ENCODE results near the gene UMODL1. TPM values are rescaled to one million over a fixed set of nuclear protein-coding genes. Genes with fewer than 3 reads are reported as not detected.

Gene UMODL1
- total and polyA plus RNA-seq, 2 donors (not counting 1 experiment from before 2014, with no cell fraction given) = not detected

DNA sequence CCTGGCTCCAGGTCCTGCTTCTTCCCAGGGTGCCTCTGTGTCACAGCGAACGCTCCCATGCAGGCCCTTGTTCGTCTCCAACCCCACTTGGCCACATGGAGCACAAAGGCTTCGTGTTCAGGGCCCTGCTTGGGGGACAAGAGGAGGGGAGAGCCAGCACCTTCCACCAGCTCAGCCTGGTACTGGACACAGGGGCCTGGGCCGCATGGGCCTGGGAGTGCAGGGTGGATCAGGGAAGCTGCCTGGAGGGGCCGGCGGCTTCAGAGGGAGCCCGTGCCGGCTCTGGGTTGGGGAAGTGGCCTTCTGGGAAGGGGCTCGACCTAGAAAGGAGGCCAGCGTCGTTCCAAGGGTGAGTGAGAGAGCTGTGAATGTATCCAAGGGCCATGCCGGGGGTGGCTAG lies 53.0 kb downstream of the UMODL1 start:
- H3K4me2 ChIP-seq (ENCODE audit: extremely low read depth, insufficient read depth, low read length) = no peak overlapping the region
- H3K4me3 ChIP-seq (replicated peaks in 1 of 4; ENCODE audit: control extremely low read depth in 1 of 4, insufficient read depth in 1 of 4, low read depth in 3 of 4, low read length in 4 of 4) = no peak overlapping the region
- no peaks in the 10 kb centered on the region for H3K79me2 ChIP-seq (ENCODE audit: control insufficient read depth, insufficient read depth, low read length)
- no peak overlapping the region for H2AFZ ChIP-seq (ENCODE audit: low read length)
- DNase-seq (ENCODE audit: low read depth in 2 of 2) = no peak
- H3K27me3 ChIP-seq (ENCODE audit: control insufficient read depth, insufficient read depth, low read length) = peaks cover 20% of the 10 kb centered on the region
- TF ChIP-seq EZH2 (IDR thresholded peaks at IDR 0.05; ENCODE audit: low read length, missing control alignments) = no peak
- TF ChIP-seq, protein P1, sequence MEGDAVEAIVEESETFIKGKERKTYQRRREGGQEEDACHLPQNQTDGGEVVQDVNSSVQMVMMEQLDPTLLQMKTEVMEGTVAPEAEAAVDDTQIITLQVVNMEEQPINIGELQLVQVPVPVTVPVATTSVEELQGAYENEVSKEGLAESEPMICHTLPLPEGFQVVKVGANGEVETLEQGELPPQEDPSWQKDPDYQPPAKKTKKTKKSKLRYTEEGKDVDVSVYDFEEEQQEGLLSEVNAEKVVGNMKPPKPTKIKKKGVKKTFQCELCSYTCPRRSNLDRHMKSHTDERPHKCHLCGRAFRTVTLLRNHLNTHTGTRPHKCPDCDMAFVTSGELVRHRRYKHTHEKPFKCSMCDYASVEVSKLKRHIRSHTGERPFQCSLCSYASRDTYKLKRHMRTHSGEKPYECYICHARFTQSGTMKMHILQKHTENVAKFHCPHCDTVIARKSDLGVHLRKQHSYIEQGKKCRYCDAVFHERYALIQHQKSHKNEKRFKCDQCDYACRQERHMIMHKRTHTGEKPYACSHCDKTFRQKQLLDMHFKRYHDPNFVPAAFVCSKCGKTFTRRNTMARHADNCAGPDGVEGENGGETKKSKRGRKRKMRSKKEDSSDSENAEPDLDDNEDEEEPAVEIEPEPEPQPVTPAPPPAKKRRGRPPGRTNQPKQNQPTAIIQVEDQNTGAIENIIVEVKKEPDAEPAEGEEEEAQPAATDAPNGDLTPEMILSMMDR (conservative IDR thresholded peaks at IDR 0.05 in 1 of 2, IDR thresholded peaks at IDR 0.05 in 1 of 2; ENCODE audit: low read depth in 1 of 2, low read length in 2 of 2) = no peak
- H3K9ac ChIP-seq (ENCODE audit: insufficient read depth, low read length) = no peak overlapping the region
- H3K9me3 ChIP-seq (ENCODE audit: control insufficient read depth, insufficient read depth, low read depth, low read length) = no peaks in the 10 kb centered on the region
- no peaks in the 10 kb centered on the region for H3K36me3 ChIP-seq (ENCODE audit: control insufficient read depth, insufficient read depth, low read length)
- no peaks in the 10 kb centered on the region for H3K4me1 ChIP-seq (ENCODE audit: control insufficient read depth, extremely low read depth, insufficient read depth, low read length)
- no peaks in the 10 kb centered on the region for H4K20me1 ChIP-seq (ENCODE audit: control insufficient read depth, extremely low read depth, insufficient read depth, low read length)
- no peak overlapping the region for H3K27ac ChIP-seq (ENCODE audit: insufficient read depth, low read length)

DNA sequence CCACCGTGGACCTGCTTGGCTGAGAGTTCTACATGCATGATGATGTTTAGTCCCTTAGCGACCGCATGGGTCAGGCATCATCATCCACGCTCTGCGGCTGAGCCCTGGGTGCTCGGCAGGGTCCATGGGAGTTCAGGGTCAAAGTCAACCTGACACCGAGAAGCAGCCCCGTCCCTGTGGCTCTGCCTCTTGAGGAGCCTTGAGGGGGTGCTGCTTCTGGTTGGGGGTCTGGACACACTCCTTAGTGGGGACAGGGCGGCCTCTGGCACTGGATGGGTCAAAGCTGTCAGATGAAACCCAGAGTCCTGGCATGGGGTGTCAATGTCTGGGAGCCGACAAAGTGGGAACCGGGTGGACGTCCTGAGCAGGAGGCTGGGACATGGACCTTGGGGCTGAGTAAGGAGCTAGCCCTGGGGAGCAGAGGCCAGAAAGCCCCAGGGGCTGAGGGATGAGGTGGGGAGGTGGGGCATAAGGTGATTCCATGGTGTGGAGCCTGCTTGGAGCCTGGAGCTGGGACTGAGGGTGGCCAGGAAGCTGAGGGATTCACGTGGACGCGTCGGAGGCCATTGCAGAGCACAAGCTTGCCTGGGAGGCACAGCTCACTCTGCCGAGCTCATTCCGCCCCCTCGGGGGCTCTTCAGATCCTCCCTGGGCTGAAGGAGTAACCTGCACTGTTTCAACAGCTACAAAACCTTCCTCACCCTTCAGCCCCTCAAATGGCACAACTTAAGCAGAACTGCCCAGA lies 53.9 kb downstream of the UMODL1 start:
- H3K27ac ChIP-seq (ENCODE audit: insufficient read depth, low read length) = no peak overlapping the region
- no peak overlapping the region for H3K4me3 ChIP-seq (replicated peaks in 1 of 4; ENCODE audit: control extremely low read depth in 1 of 4, insufficient read depth in 1 of 4, low read depth in 3 of 4, low read length in 4 of 4)

More for the DNA sequence above, 53.9 kb downstream of the UMODL1 start:
- peaks cover 16% of the 10 kb centered on the region for H3K27me3 ChIP-seq (ENCODE audit: control insufficient read depth, insufficient read depth, low read length)
- no peak overlapping the region for H3K4me2 ChIP-seq (ENCODE audit: extremely low read depth, insufficient read depth, low read length)
- H3K4me1 ChIP-seq (ENCODE audit: control insufficient read depth, extremely low read depth, insufficient read depth, low read length) = no peaks in the 10 kb centered on the region
- TF ChIP-seq, protein P1 (conservative IDR thresholded peaks at IDR 0.05 in 1 of 2, IDR thresholded peaks at IDR 0.05 in 1 of 2; ENCODE audit: low read depth in 1 of 2, low read length in 2 of 2) = no peak
- TF ChIP-seq EZH2 (IDR thresholded peaks at IDR 0.05; ENCODE audit: low read length, missing control alignments) = no peak
- DNase-seq (ENCODE audit: low read depth in 2 of 2) = no peak
- H3K36me3 ChIP-seq (ENCODE audit: control insufficient read depth, insufficient read depth, low read length) = no peaks in the 10 kb centered on the region
- H3K79me2 ChIP-seq (ENCODE audit: control insufficient read depth, insufficient read depth, low read length) = no peaks in the 10 kb centered on the region
- H3K9me3 ChIP-seq (ENCODE audit: control insufficient read depth, insufficient read depth, low read depth, low read length) = no peaks in the 10 kb centered on the region
- H2AFZ ChIP-seq (ENCODE audit: low read length) = no peak overlapping the region
- no peaks in the 10 kb centered on the region for H4K20me1 ChIP-seq (ENCODE audit: control insufficient read depth, extremely low read depth, insufficient read depth, low read length)
- H3K9ac ChIP-seq (ENCODE audit: insufficient read depth, low read length) = no peak overlapping the region

Measured in fibroblast of lung (primary cell).